ENCODE results near the gene MTSS2.

DNA sequence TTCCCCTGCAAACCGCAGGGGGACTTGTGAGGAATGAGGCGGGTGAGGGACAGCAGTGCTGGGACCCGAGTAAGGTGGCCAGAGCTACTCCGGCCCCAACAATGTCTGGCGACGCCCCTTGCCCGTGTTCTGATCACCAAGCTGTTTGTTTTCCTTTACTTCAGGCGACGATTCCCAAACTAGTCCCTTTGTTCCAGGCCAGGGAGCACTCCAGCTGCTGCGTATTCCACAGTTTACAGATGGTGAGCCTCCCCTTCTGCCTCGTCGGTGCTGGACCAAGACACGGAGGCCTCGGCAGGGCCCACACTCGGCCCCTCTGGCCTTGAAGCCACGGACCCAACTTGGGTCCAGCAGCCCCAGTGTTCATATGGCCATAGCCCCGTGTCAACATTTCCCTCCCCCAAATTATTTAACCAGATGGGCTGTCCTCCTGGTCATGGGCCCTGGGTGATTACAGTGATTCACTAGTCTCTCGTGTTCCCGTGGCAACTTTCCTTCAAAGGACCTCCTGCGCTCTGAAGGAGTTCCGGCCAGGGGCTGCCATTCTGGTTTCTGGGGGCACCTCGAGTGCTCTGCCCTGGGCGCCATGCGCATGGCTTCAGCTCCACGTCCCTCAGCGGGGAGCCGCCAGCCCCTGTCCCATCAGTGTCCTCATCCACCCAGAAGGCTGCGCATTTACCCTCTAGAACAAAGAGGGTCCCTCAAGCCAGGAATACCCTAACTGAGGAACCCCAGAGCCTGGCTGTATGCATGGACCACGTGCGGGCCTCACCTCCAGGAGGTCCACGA is 24.8 kb upstream of the MTSS2 start:
- TF ChIP-seq, protein P1, sequence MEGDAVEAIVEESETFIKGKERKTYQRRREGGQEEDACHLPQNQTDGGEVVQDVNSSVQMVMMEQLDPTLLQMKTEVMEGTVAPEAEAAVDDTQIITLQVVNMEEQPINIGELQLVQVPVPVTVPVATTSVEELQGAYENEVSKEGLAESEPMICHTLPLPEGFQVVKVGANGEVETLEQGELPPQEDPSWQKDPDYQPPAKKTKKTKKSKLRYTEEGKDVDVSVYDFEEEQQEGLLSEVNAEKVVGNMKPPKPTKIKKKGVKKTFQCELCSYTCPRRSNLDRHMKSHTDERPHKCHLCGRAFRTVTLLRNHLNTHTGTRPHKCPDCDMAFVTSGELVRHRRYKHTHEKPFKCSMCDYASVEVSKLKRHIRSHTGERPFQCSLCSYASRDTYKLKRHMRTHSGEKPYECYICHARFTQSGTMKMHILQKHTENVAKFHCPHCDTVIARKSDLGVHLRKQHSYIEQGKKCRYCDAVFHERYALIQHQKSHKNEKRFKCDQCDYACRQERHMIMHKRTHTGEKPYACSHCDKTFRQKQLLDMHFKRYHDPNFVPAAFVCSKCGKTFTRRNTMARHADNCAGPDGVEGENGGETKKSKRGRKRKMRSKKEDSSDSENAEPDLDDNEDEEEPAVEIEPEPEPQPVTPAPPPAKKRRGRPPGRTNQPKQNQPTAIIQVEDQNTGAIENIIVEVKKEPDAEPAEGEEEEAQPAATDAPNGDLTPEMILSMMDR (conservative IDR thresholded peaks at IDR 0.05; ENCODE audit: low read depth, low read length): no peak
- no peak for TF ChIP-seq POLR2A (IDR thresholded peaks at IDR 0.05; ENCODE audit: low read depth, low read length)
- TF ChIP-seq BHLHE40 (IDR thresholded peaks at IDR 0.05; ENCODE audit: low read depth, low read length): no peak
- TF ChIP-seq RAD21 (IDR thresholded peaks at IDR 0.05; ENCODE audit: low read length): no peak
- no peak for TF ChIP-seq RCOR1 (IDR thresholded peaks at IDR 0.05; ENCODE audit: insufficient replicate concordance, low read length)
- TF ChIP-seq MXI1 (IDR thresholded peaks at IDR 0.05; ENCODE audit: borderline replicate concordance, low read depth, low read length): no peak
- TF ChIP-seq, protein P2, sequence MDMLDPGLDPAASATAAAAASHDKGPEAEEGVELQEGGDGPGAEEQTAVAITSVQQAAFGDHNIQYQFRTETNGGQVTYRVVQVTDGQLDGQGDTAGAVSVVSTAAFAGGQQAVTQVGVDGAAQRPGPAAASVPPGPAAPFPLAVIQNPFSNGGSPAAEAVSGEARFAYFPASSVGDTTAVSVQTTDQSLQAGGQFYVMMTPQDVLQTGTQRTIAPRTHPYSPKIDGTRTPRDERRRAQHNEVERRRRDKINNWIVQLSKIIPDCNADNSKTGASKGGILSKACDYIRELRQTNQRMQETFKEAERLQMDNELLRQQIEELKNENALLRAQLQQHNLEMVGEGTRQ (IDR thresholded peaks at IDR 0.05; ENCODE audit: low read depth, low read length): no peak
- TF ChIP-seq SMC3 (IDR thresholded peaks at IDR 0.05; ENCODE audit: low read depth, low read length): no peak
- TF ChIP-seq RFX5 (IDR thresholded peaks at IDR 0.05; ENCODE audit: low read depth, low read length): no peak
- no peak for TF ChIP-seq CHD1 (IDR thresholded peaks at IDR 0.05; ENCODE audit: low read depth, low read length)
- no peak for TF ChIP-seq FOS (IDR thresholded peaks at IDR 0.05; ENCODE audit: low read depth, low read length)
- TF ChIP-seq, protein P3, sequence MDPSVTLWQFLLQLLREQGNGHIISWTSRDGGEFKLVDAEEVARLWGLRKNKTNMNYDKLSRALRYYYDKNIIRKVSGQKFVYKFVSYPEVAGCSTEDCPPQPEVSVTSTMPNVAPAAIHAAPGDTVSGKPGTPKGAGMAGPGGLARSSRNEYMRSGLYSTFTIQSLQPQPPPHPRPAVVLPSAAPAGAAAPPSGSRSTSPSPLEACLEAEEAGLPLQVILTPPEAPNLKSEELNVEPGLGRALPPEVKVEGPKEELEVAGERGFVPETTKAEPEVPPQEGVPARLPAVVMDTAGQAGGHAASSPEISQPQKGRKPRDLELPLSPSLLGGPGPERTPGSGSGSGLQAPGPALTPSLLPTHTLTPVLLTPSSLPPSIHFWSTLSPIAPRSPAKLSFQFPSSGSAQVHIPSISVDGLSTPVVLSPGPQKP (IDR thresholded peaks at IDR 0.05; ENCODE audit: borderline replicate concordance, low read depth, low read length): no peak
- TF ChIP-seq CEBPB (IDR thresholded peaks at IDR 0.05; ENCODE audit: low read depth, low read length): no peak
- TF ChIP-seq MAZ (IDR thresholded peaks at IDR 0.05; ENCODE audit: borderline replicate concordance, low read depth, low read length): no peak

Measured in IMR-90 (cell line).